ENCODE results near the gene CC2D1B.

CC2D1B gene

GRCh38 chr1:52368383-52369172 lies 2.6 kb upstream of the CC2D1B start:
- TF ChIP-seq GATA2 (IDR thresholded peaks at IDR 0.05; ENCODE audit: low read depth, low read length): no peak
- no peak for TF ChIP-seq GATA3 (IDR thresholded peaks at IDR 0.05; ENCODE audit: low read depth, low read length)

- TF ChIP-seq GATA3 (IDR thresholded peaks at IDR 0.05; ENCODE audit: low read depth, low read length): no peak
- TF ChIP-seq GATA2 (IDR thresholded peaks at IDR 0.05; ENCODE audit: low read depth, low read length): no peak
Observed at GRCh38 chr1:52367272-52367671, 1.3 kb upstream of the CC2D1B start.

GRCh38 chr1:52366517-52366827 lies 467 bp upstream of the CC2D1B start:
- TF ChIP-seq GATA2 (IDR thresholded peaks at IDR 0.05; ENCODE audit: low read depth, low read length) (no peak), GATA3 (IDR thresholded peaks at IDR 0.05; ENCODE audit: low read depth, low read length) (no peak)

- no peak for TF ChIP-seq GATA2 (IDR thresholded peaks at IDR 0.05; ENCODE audit: low read depth, low read length)
- no peak for TF ChIP-seq GATA3 (IDR thresholded peaks at IDR 0.05; ENCODE audit: low read depth, low read length)
Observed at GRCh38 chr1:52365071-52365745, 797 bp downstream of the CC2D1B start.

GRCh38 chr1:52364235-52364839 lies 1.7 kb downstream of the CC2D1B start:
- no peak for TF ChIP-seq GATA2 (IDR thresholded peaks at IDR 0.05; ENCODE audit: low read depth, low read length)
- TF ChIP-seq GATA3 (IDR thresholded peaks at IDR 0.05; ENCODE audit: low read depth, low read length): no peak

- TF ChIP-seq GATA3 (IDR thresholded peaks at IDR 0.05; ENCODE audit: low read depth, low read length) (no peak), GATA2 (IDR thresholded peaks at IDR 0.05; ENCODE audit: low read depth, low read length) (no peak)
Observed at GRCh38 chr1:52360595-52360968, 5.4 kb downstream of the CC2D1B start.

- TF ChIP-seq GATA3 (IDR thresholded peaks at IDR 0.05; ENCODE audit: low read depth, low read length) (no peak), GATA2 (IDR thresholded peaks at IDR 0.05; ENCODE audit: low read depth, low read length) (no peak)
Observed at GRCh38 chr1:52359676-52360594, 6.1 kb downstream of the CC2D1B start.

GRCh38 chr1:52358851-52359497 lies 7.0 kb downstream of the CC2D1B start:
- TF ChIP-seq GATA2 (IDR thresholded peaks at IDR 0.05; ENCODE audit: low read depth, low read length) (no peak), GATA3 (IDR thresholded peaks at IDR 0.05; ENCODE audit: low read depth, low read length) (no peak)

GRCh38 chr1:52357397-52357796 lies 8.6 kb downstream of the CC2D1B start:
- TF ChIP-seq GATA3 (IDR thresholded peaks at IDR 0.05; ENCODE audit: low read depth, low read length) (no peak), GATA2 (IDR thresholded peaks at IDR 0.05; ENCODE audit: low read depth, low read length) (no peak)

- TF ChIP-seq GATA3 (IDR thresholded peaks at IDR 0.05; ENCODE audit: low read depth, low read length) (no peak), GATA2 (IDR thresholded peaks at IDR 0.05; ENCODE audit: low read depth, low read length) (no peak)
Observed at GRCh38 chr1:52356818-52357355, 9.1 kb downstream of the CC2D1B start.

GRCh38 chr1:52355847-52356505 lies 10.0 kb downstream of the CC2D1B start:
- TF ChIP-seq GATA2 (IDR thresholded peaks at IDR 0.05; ENCODE audit: low read depth, low read length): no peak
- no peak for TF ChIP-seq GATA3 (IDR thresholded peaks at IDR 0.05; ENCODE audit: low read depth, low read length)

- TF ChIP-seq GATA3 (IDR thresholded peaks at IDR 0.05; ENCODE audit: low read depth, low read length) (no peak), GATA2 (IDR thresholded peaks at IDR 0.05; ENCODE audit: low read depth, low read length) (no peak)
Observed at GRCh38 chr1:52355436-52355835, 10.6 kb downstream of the CC2D1B start.

- TF ChIP-seq GATA2 (IDR thresholded peaks at IDR 0.05; ENCODE audit: low read depth, low read length) (no peak), GATA3 (IDR thresholded peaks at IDR 0.05; ENCODE audit: low read depth, low read length) (no peak)
Observed at GRCh38 chr1:52352690-52353089, 13.3 kb downstream of the CC2D1B start.
